ENCODE results near the gene TMEM82.

TMEM82 gene

DNA sequence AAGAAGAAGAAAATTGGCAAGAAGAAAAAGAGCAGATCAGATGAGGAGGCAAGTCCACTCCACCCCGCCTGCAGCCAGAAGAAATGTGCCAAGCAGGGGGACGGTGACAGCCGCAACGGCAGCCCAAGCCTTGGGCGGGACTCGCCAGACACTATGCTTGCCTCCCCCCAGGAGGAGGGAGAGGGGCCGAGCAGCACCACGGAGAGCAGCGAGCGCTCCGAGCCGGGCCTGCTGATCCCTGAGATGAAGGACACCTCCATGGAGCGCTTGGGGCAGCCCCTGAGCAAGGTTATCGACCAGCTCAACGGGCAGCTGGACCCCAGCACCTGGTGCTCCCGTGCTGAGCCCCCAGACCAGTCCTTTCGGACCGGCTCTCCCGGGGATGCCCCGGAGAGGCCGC, 15.3 kb upstream of the TMEM82 start:
- H3K27me3 Mint-ChIP-seq (ENCODE audit: low read depth): no peaks in the 10 kb centered on the region
- H3K9me3 Mint-ChIP-seq: no peaks in the 10 kb centered on the region
- peaks cover 29% of the 10 kb centered on the region for H3K36me3 Mint-ChIP-seq (ENCODE audit: low read depth)
- H3K4me1 Mint-ChIP-seq: peaks cover 24% of the 10 kb centered on the region
- TF ChIP-seq, protein P1, sequence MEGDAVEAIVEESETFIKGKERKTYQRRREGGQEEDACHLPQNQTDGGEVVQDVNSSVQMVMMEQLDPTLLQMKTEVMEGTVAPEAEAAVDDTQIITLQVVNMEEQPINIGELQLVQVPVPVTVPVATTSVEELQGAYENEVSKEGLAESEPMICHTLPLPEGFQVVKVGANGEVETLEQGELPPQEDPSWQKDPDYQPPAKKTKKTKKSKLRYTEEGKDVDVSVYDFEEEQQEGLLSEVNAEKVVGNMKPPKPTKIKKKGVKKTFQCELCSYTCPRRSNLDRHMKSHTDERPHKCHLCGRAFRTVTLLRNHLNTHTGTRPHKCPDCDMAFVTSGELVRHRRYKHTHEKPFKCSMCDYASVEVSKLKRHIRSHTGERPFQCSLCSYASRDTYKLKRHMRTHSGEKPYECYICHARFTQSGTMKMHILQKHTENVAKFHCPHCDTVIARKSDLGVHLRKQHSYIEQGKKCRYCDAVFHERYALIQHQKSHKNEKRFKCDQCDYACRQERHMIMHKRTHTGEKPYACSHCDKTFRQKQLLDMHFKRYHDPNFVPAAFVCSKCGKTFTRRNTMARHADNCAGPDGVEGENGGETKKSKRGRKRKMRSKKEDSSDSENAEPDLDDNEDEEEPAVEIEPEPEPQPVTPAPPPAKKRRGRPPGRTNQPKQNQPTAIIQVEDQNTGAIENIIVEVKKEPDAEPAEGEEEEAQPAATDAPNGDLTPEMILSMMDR (IDR thresholded peaks at IDR 0.05; ENCODE audit: unreplicated experiment in 3 of 3): no peak
- no peak overlapping the region for H3K27ac Mint-ChIP-seq
- H3K4me3 Mint-ChIP-seq: no peak overlapping the region

DNA sequence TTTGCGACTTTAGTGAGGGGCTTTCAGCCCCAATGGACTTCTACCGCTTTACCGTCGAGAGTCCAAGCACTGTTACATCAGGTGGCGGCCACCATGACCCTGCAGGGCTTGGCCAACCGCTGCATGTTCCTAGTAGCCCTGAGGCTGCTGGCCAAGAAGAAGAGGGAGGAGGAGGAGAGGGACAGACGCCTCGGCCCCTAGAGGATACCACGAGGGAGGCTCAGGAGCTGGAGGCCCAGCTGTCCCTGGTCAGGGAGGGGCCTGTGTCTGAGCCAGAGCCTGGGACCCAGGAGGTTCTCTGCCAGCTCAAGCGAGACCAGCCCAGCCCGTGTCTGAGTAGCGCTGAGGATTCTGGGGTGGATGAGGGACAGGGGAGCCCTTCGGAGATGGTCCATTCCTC, 14.9 kb upstream of the TMEM82 start:
- Mint-ChIP-seq H3K9me3 (no peaks in the 10 kb centered on the region), H3K27me3 (ENCODE audit: low read depth) (no peaks in the 10 kb centered on the region), H3K27ac (no peak overlapping the region), H3K36me3 (ENCODE audit: low read depth) (peaks cover 31% of the 10 kb centered on the region), H3K4me3 (no peak overlapping the region), H3K4me1 (peaks cover 24% of the 10 kb centered on the region)
- TF ChIP-seq, protein P1 (IDR thresholded peaks at IDR 0.05; ENCODE audit: unreplicated experiment in 3 of 3): no peak

DNA sequence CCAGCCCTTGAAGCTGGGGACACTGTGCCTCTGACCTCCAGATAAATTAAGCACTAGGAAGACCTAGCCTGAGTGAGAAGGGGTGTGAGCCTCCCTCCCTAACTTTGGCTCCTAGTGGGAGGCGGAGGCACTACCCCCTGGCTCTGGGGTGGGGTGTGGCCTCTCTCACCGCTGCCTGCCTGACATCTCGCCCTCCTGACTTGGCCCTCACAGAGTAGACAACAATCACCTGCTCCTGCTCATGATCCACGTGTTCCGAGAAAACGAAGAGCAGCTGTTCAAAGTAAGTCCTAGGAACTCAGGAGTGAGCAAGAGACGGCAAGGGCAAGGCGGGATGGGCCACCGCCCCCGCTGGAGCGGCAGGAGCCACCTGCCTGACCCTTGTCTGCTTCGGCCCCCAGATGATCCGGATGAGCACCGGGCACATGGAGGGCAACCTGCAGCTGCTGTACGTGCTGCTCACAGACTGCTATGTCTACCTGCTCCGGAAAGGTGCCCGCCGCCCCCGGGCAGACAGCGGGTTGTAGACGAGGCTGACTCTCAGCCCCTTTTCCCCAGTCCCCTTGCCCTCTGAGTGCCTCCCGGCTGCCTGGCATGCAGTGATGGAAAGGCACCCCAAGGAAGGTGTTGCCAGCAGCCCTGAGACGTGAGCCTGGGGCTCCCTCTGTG, 14.3 kb upstream of the TMEM82 start:
- Mint-ChIP-seq H3K4me3 (no peak overlapping the region), H3K36me3 (ENCODE audit: low read depth) (peaks cover 26% of the 10 kb centered on the region), H3K27ac (peak overlapping the region in 1 of 3 experiments; percentile 28), H3K9me3 (no peaks in the 10 kb centered on the region), H3K27me3 (ENCODE audit: low read depth) (no peaks in the 10 kb centered on the region), H3K4me1 (peaks cover 18% of the 10 kb centered on the region)
- TF ChIP-seq, protein P1 (IDR thresholded peaks at IDR 0.05; ENCODE audit: unreplicated experiment in 3 of 3): no peak

DNA sequence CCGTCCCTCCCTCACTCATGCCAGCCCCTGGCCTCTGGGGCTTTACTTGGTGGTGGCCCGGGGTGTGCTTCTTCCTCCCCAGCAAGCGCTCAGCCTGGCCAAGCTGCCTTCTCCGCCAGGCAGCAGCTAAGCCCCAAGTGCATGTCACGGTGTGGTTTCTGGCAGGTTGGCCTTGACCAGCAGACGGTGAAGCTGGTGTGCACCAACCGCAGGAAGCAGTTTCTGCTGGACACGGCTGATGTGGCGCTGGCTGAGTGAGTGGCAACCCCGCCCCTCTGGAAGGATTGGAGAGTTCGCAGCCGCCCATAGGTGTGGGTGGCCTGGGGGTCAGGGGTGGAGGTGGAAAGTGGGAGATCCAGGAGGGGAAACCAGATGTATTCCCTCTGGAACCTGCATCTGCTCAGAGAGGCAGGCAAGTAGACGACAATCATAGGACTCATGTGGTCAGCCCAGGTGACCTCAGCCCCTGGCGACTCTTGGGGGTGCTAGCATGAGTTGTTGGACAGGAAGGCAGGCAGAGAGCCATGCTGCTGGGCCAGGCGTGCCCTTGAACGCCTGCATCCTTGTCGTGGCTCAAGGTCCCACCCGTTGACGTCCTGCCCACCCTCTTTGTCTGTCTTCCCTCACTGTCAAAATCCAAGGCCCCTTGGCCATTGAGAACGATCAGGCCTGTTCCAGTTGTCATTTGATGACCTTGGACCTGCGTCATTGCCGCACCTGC, 13.2 kb upstream of the TMEM82 start:
- Mint-ChIP-seq H3K27ac (no peak overlapping the region), H3K36me3 (ENCODE audit: low read depth) (peaks cover 31% of the 10 kb centered on the region)
- TF ChIP-seq, protein P1 (IDR thresholded peaks at IDR 0.05; ENCODE audit: unreplicated experiment in 3 of 3): no peak

DNA sequence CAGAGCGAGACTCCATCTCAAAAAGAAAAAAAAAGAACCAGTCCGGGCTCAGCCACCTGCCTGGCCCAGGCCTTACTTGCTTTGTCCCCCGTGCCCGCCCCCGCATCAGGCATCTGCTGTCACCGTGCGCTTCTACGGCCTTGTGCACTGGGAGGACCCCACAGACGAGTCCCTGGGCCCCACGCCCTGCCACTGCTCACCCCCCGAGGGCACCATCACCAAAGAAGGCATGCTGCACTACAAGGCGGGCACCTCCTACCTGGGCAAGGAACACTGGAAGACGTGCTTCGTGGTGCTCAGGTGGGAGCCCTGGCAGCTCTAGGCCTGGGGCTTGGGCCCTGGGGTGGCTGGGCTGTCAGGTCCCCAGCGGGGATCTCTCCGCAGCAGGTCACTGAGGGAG, 11.9 kb upstream of the TMEM82 start:
- Mint-ChIP-seq H3K36me3 (ENCODE audit: low read depth) (peaks cover 31% of the 10 kb centered on the region), H3K27me3 (ENCODE audit: low read depth) (no peaks in the 10 kb centered on the region), H3K27ac (no peak overlapping the region), H3K4me3 (no peak overlapping the region), H3K4me1 (peaks cover 18% of the 10 kb centered on the region), H3K9me3 (no peaks in the 10 kb centered on the region)
- TF ChIP-seq, protein P1 (IDR thresholded peaks at IDR 0.05; ENCODE audit: unreplicated experiment in 3 of 3): no peak

More for the DNA sequence above, 13.2 kb upstream of the TMEM82 start:
- no peak overlapping the region for H3K4me3 Mint-ChIP-seq
- no peaks in the 10 kb centered on the region for H3K27me3 Mint-ChIP-seq (ENCODE audit: low read depth)
- H3K9me3 Mint-ChIP-seq: no peaks in the 10 kb centered on the region
- H3K4me1 Mint-ChIP-seq: peaks cover 18% of the 10 kb centered on the region

Data from nephron (organoid).